Mammary epithelial cell (primary cell): ENCODE results near the gene CDC25C.

Experiments used
- CTCF ChIP-seq, 2 donors: IDR thresholded peaks in 1 of 2; conservative IDR thresholded peaks in 1 of 2; 2 replicates each; pipeline ENCODE4 v1.5.1; 2011 to 2012; ENCODE audit warnings: inconsistent platforms in 2 of 2, low read length in 2 of 2, mild to moderate bottlenecking in 2 of 2, control low read depth in 1 of 2, low read depth in 1 of 2; ENCODE audit not compliant: insufficient read depth in 1 of 2; ENCODE audit errors: extremely low read depth in 1 of 2
- EZH2 ChIP-seq: IDR thresholded peaks from 2 replicates; pipeline ENCODE4 v1.6.1; 2012; ENCODE audit warnings: low read length, inconsistent platforms, borderline replicate concordance

- TF ChIP-seq EZH2: no peak
- no peak for TF ChIP-seq CTCF (conservative IDR thresholded peaks at IDR 0.05 in 1 of 2, IDR thresholded peaks at IDR 0.05 in 1 of 2; ENCODE audit: extremely low read depth in 1 of 2, insufficient read depth in 1 of 2, low read depth in 1 of 2, low read length in 2 of 2)
These were observed 673 bp downstream of the CDC25C start for GRCh38 chr5:138330813-138331448.
